ENCODE measurements around the gene FRMD5.

DNA sequence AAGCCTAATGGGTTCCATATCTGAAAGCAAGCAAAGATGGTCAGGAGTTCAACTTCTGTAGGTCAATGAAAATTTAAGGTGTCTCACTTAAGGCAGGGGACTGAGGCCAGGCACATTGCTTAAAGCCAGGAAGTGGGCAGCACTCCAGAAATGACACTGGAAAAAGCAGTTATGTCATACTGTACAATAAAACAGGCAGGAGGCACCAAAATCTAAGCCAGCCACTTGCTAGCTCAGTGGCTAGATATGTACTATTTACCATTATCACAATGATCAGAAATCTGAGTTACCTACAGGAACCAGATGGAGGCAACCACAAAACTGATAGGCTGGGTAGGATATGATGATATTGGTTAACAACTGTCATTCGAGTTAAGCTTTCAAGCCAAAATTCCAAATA is 57.3 kb downstream of the FRMD5 start:
- TF ChIP-seq, protein P1, sequence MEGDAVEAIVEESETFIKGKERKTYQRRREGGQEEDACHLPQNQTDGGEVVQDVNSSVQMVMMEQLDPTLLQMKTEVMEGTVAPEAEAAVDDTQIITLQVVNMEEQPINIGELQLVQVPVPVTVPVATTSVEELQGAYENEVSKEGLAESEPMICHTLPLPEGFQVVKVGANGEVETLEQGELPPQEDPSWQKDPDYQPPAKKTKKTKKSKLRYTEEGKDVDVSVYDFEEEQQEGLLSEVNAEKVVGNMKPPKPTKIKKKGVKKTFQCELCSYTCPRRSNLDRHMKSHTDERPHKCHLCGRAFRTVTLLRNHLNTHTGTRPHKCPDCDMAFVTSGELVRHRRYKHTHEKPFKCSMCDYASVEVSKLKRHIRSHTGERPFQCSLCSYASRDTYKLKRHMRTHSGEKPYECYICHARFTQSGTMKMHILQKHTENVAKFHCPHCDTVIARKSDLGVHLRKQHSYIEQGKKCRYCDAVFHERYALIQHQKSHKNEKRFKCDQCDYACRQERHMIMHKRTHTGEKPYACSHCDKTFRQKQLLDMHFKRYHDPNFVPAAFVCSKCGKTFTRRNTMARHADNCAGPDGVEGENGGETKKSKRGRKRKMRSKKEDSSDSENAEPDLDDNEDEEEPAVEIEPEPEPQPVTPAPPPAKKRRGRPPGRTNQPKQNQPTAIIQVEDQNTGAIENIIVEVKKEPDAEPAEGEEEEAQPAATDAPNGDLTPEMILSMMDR (IDR thresholded peaks at IDR 0.05; ENCODE audit: borderline replicate concordance, extremely low read depth, low read length, poor library complexity, severe bottlenecking), result no peak
- no peak for TF ChIP-seq EZH2 (IDR thresholded peaks at IDR 0.05; ENCODE audit: borderline replicate concordance, low read depth, low read length, severe bottlenecking)
